GM12878 (cell line): ENCODE data around the gene RAB15. TPM values are rescaled to one million over a fixed set of nuclear protein-coding genes. Genes with fewer than 3 reads are reported as not detected.
A peak's percentile ranks its signal among the peaks of the same experiment; 100 is the strongest.

Experiments
- ATAC-seq: fragments of 200-7000 bp; cut with Tn5 transposase; 3 replicates; pipeline ENCODE4 v1.9.1; 2020; ENCODE audit warnings: mild to moderate bottlenecking, moderate library complexity
- BruUV-seq: library from RNA; stranded (reverse); fragments of 400-500 nt; replicated peaks from 2 replicates; lab custom pipeline; 2021; lab: Mats Ljungman, UMichigan
- CTCF ChIA-PET: fragments of 300-600 bp; sonication (Branson Sonifier 250); formaldehyde crosslinking; extraction: SDS; loops from one replicate; lab custom pipeline; 2021; ENCODE audit warnings: inconsistent platforms; lab: Yijun Ruan, JAX
- POLR2A ChIA-PET: fragments of 350-600 bp; formaldehyde crosslinking; extraction: SDS; loops from one replicate; lab custom pipeline; 2021; ENCODE audit warnings: inconsistent platforms; lab: Charles Lee
- RAD21 ChIA-PET: fragments of 300-600 bp; sonication (Branson Sonifier 250); formaldehyde crosslinking; loops from one replicate; lab custom pipeline; 2023; ENCODE audit warnings: antibody characterized with exemption; ENCODE audit not compliant: unreplicated experiment; lab: Charles Lee
- SMC1A ChIA-PET: fragments of 300-600 bp; sonication (Branson Sonifier 250); formaldehyde crosslinking; loops from one replicate; lab custom pipeline; 2023; ENCODE audit not compliant: unreplicated experiment, uncharacterized antibody; lab: Charles Lee
- DNase-seq: peaks from one replicate; pipeline ENCODE4 v3.0.0-alpha.2; 2011; ENCODE audit warnings: low read depth, low spot score
- FAIRE-seq: peaks from 3 replicates; lab custom pipeline; 2011; peaks lifted over from hg19 to GRCh38; lab: Jason Lieb, UNC
- H2AFZ ChIP-seq: 2 replicates; pipeline ENCODE4 v1.6.0; 2011; ENCODE audit warnings: low read depth, low read length, control low read depth; ENCODE audit not compliant: control insufficient read depth
- H3K27ac ChIP-seq: 2 replicates; pipeline ENCODE4 v1.5.1; 2011; ENCODE audit warnings: control low read depth; ENCODE audit not compliant: control insufficient read depth, insufficient read depth
- H3K27me3 ChIP-seq, 2 experiments: replicated peaks in 1 of 2; 2 replicates each; pipeline versions ENCODE4 v1.6.0 to v1.6.1; 2011; ENCODE audit warnings: low read length in 1 of 2; ENCODE audit not compliant: control insufficient read depth in 2 of 2, insufficient read depth in 2 of 2
- H3K36me3 ChIP-seq, 2 experiments: 2 replicates each; pipeline ENCODE4 v1.5.1; 2011; ENCODE audit warnings: low read length in 1 of 2; ENCODE audit not compliant: control insufficient read depth in 2 of 2, insufficient read depth in 2 of 2
- H3K4me1 ChIP-seq: 2 replicates; pipeline ENCODE4 v1.6.1; 2011; ENCODE audit warnings: mild to moderate bottlenecking, low read length, moderate library complexity, mixed read lengths; ENCODE audit not compliant: control insufficient read depth, insufficient read depth
- H3K4me2 ChIP-seq: 2 replicates; pipeline ENCODE4 v1.6.0; 2011; ENCODE audit warnings: control low read depth; ENCODE audit not compliant: control insufficient read depth, insufficient read depth
- H3K4me3 ChIP-seq: fragments of 200-600 bp; sonication (generic); 2 replicates; pipeline ENCODE4 v1.5.1; 2016
- H3K79me2 ChIP-seq: 2 replicates; pipeline ENCODE4 v1.6.0; 2011; ENCODE audit warnings: low read length; ENCODE audit not compliant: control insufficient read depth, insufficient read depth
- H3K9ac ChIP-seq: 2 replicates; pipeline ENCODE4 v1.8.0; 2011; ENCODE audit warnings: low read length, control low read depth, mixed read lengths; ENCODE audit not compliant: control insufficient read depth, insufficient read depth
- H3K9me3 ChIP-seq: replicated peaks from 3 replicates; pipeline ENCODE4 v1.5.1; 2011; ENCODE audit warnings: mild to moderate bottlenecking, low read length; ENCODE audit not compliant: control insufficient read depth, insufficient read depth
- H4K20me1 ChIP-seq: 2 replicates; pipeline ENCODE4 v1.6.0; 2011; ENCODE audit not compliant: control insufficient read depth, insufficient read depth
- ATF7 ChIP-seq: fragments of 450-650 bp; IDR thresholded peaks from 2 replicates; pipeline ENCODE4 v1.6.1; 2016; ENCODE audit warnings: low read depth, mild to moderate bottlenecking
- CHD2 ChIP-seq: IDR thresholded peaks from 2 replicates; pipeline ENCODE4 v1.6.1; 2011; ENCODE audit warnings: low read depth, low read length, improper control_type of control experiment, borderline replicate concordance
- CTCF ChIP-seq, 3 experiments: IDR thresholded peaks in 2 of 3; conservative IDR thresholded peaks in 1 of 3; 2 replicates each; pipeline ENCODE4 v1.5.1; 2011; ENCODE audit warnings: low read depth in 3 of 3, low read length in 3 of 3, mild to moderate bottlenecking in 3 of 3, control low read depth in 2 of 3, moderate library complexity in 2 of 3, inconsistent platforms in 1 of 3, mixed read lengths in 1 of 3; ENCODE audit not compliant: control insufficient read depth in 2 of 3, insufficient read depth in 1 of 3; ENCODE audit errors: extremely low read depth in 1 of 3
- RAD21 ChIP-seq: IDR thresholded peaks from 2 replicates; pipeline ENCODE4 v1.6.1; 2011; ENCODE audit warnings: mild to moderate bottlenecking, low read depth, low read length, moderate library complexity; ENCODE audit not compliant: insufficient read depth
- SMC3 ChIP-seq: IDR thresholded peaks from 2 replicates; pipeline ENCODE4 v1.6.1; 2011; ENCODE audit warnings: low read length, improper control_type of control experiment, borderline replicate concordance
- WGBS: methylation state at CpG from one replicate; pipeline ENCODE4 v1.1.6; 2016; ENCODE audit warnings: low lambda C conversion rate; ENCODE audit not compliant: insufficient replicate concordance, insufficient coverage; ENCODE audit errors: missing lambda C conversion rate; 5-methylcytosine and 5-hydroxymethylcytosine counted together
- in situ Hi-C: fragments of 300-500 bp; cut with MboI; formaldehyde crosslinking; loops from 9 replicates; pipeline ENCODE4 v1.14.3; 2018; ENCODE audit warnings: mixed read lengths
- intact Hi-C: fragments of 100-400 bp; cut with micrococcal nuclease; formaldehyde crosslinking; loops from one replicate; pipeline ENCODE4 v1.14.2; 2022; ENCODE audit not compliant: unreplicated experiment
- polyA plus RNA-seq, 11 experiments: library from polyadenylated mRNA; depleted of rRNA in 4 of 11; unstranded in 6 of 11; stranded (reverse) in 5 of 11; fragments of >200 nt; fragmentation: Nextera tagmentation in 4 of 11; fragmentation: Illumina TruSeq in 1 of 11; extraction: Ambion mirVana in 4 of 11; extraction: Trizol in 1 of 11; gene quantifications; 1 replicate in 1 of 11; 2 replicates in 10 of 11; pipeline versions ENCODE4 v1.2.1 to v1.2.3, GENCODE V29; 2011 to 2016; ENCODE audit warnings: inconsistent platforms in 2 of 11, missing spikeins in 2 of 11, low read depth in 1 of 11
- total RNA-seq, 4 experiments: library from RNA; depleted of rRNA in 3 of 4; stranded (reverse); fragments of >200 nt in 3 of 4; fragmentation: Illumina TruSeq in 1 of 4; extraction: Trizol in 1 of 4; gene quantifications; 2 replicates each; pipeline versions ENCODE4 v1.2.1 to v1.2.3, GENCODE V29; 2013 to 2021

Gene RAB15
- total and polyA plus RNA-seq, 10 of the 15 experiments (the other 5 are each of a cell fraction or from before 2014, with no cell fraction given): 0.32 to 3.9 (median 2.1) TPM

GRCh38 chr14:64983439-64984310 lies 11.5 kb upstream of the RAB15 start:
- SMC1A ChIA-PET: interaction anchor here (0.7 to 4.5 kb wide), 6 partner anchors 23 to 161 kb away, joined by 3 to 18 read pairs (median 8); no protein-coding TSS in a partner anchor
- Histone ChIP-seq H3K27ac (no peak overlapping the region), H3K4me3 (no peak overlapping the region), H3K4me2 (peak overlapping the region; percentile 62), H3K4me1 (peaks cover 4% of the 10 kb centered on the region; the same call in 1 of the 2 replicates), H2AFZ (peak overlapping the region; percentile 64), H4K20me1 (no peaks in the 10 kb centered on the region)
- 10% methylated on average over 15 of the region's 15 CpGs for WGBS
- RAD21 ChIA-PET: interaction anchor here (0.7 to 3.9 kb wide), 4 partner anchors 27 to 432 kb away, joined by 3 to 28 read pairs (median 4); no protein-coding TSS in a partner anchor
- CTCF ChIA-PET: interaction anchor here (0.7 to 9.5 kb wide), 15 partner anchors 8 to 340 kb away, joined by 3 to 109 read pairs (median 4); no protein-coding TSS in a partner anchor
- peak; percentile 60; the same call in 1 of the 2 replicates for TF ChIP-seq SMC3
- peak; percentile 89 for TF ChIP-seq RAD21
- TF ChIP-seq CTCF (IDR thresholded peaks at IDR 0.05 in 2 of 3, conservative IDR thresholded peaks at IDR 0.05 in 1 of 3; ENCODE audit: control insufficient read depth in 2 of 3, extremely low read depth in 1 of 3, insufficient read depth in 1 of 3, low read depth in 3 of 3, low read length in 3 of 3): peak; percentile 63 to 83 (median 70)
- TF ChIP-seq CHD2: no peak
- no peak for TF ChIP-seq ATF7
- TF ChIP-seq, all 136 proteins: peak for 3
- POLR2A ChIA-PET: interaction anchor here (0.7 kb wide), 1 partner anchor 420 kb away, joined by 9 read pairs; no protein-coding TSS in a partner anchor
- H3K9ac ChIP-seq: no peak overlapping the region
- BruUV-seq: no TSS peak
- DNase-seq (no peak), FAIRE-seq (no peak), ATAC-seq (no peak)
- no peaks in the 10 kb centered on the region for H3K27me3 ChIP-seq
- in situ Hi-C loops: loop anchor here (5.0 kb wide), 1 partner anchor 156 kb away; no protein-coding TSS in a partner anchor
- no peaks in the 10 kb centered on the region for H3K36me3 ChIP-seq
- intact Hi-C loops: loop anchor here (1.0 to 10.0 kb wide), 4 partner anchors 160 to 309 kb away; no protein-coding TSS in a partner anchor
- H3K9me3 ChIP-seq: no peaks in the 10 kb centered on the region
- peaks cover 17% of the 10 kb centered on the region for H3K79me2 ChIP-seq
